K562 (cell line): ENCODE results near the gene POU1F1.

ENCODE experiments used
- CEBPG ChIP-seq, 3 experiments: fragments of 200-800 bp in 1 of 3; sonication (Bioruptor generic) in 1 of 3; sonication (generic) in 1 of 3; formaldehyde crosslinking in 1 of 3; IDR thresholded peaks in 2 of 3; conservative IDR thresholded peaks in 1 of 3; 2 replicates each; pipeline versions ENCODE4 v1.6.1 to v1.8.0; 2016 to 2022; ENCODE audit warnings: missing compliant biosample characterization in 2 of 3, missing genetic modification characterization in 2 of 3, mild to moderate bottlenecking in 1 of 3, missing genetic modification reagents in 1 of 3
- CHD2 ChIP-seq: IDR thresholded peaks from 2 replicates; pipeline ENCODE4 v1.6.1; 2011; ENCODE audit warnings: low read depth, low read length
- CTCF ChIP-seq, 3 experiments: IDR thresholded peaks in 2 of 3; conservative IDR thresholded peaks in 1 of 3; 2 replicates each; pipeline ENCODE4 v1.5.1; 2011 to 2012; ENCODE audit warnings: low read length in 3 of 3, mild to moderate bottlenecking in 3 of 3, control low read depth in 2 of 3, improper control_type of control experiment in 1 of 3, inconsistent platforms in 1 of 3, low read depth in 1 of 3, mixed read lengths in 1 of 3, moderate library complexity in 1 of 3; ENCODE audit not compliant: insufficient read depth in 2 of 3
- ELF4 ChIP-seq: fragments of 450-650 bp; formaldehyde crosslinking; IDR thresholded peaks from 2 replicates; pipeline ENCODE4 v1.4.0; 2022; ENCODE audit warnings: missing genetic modification characterization
- FOS ChIP-seq: IDR thresholded peaks from 3 replicates; pipeline ENCODE4 v1.6.1; 2011; ENCODE audit not compliant: insufficient read length; ENCODE audit errors: extremely low read depth
- HDAC2 ChIP-seq: fragments of 450-650 bp; IDR thresholded peaks from 2 replicates; pipeline ENCODE4 v1.6.1; 2016; ENCODE audit warnings: mild to moderate bottlenecking
- MEF2D ChIP-seq: conservative IDR thresholded peaks from 2 replicates; pipeline ENCODE4 v1.6.1; 2016; ENCODE audit warnings: low read depth, missing genetic modification characterization, missing compliant biosample characterization
- POLR3A ChIP-seq: IDR thresholded peaks from 2 replicates; pipeline ENCODE4 v1.6.1; 2011; ENCODE audit warnings: borderline replicate concordance, mild to moderate bottlenecking, moderate library complexity; ENCODE audit not compliant: insufficient read length, insufficient read depth; ENCODE audit errors: extremely low read depth
- SP2 ChIP-seq: IDR thresholded peaks from 2 replicates; pipeline ENCODE4 v1.6.1; 2011; ENCODE audit warnings: mild to moderate bottlenecking, low read depth, low read length, moderate library complexity; ENCODE audit not compliant: poor library complexity, severe bottlenecking; ENCODE audit errors: extremely low read depth
- ZBTB33 ChIP-seq: sonication (generic); formaldehyde crosslinking; IDR thresholded peaks from 2 replicates; pipeline ENCODE4 v1.8.1; 2023; ENCODE audit warnings: mild to moderate bottlenecking, missing genetic modification reagents
- ZNF12 ChIP-seq: sonication (generic); formaldehyde crosslinking; IDR thresholded peaks from 2 replicates; pipeline ENCODE4 v1.4.0; 2020; ENCODE audit warnings: mild to moderate bottlenecking, missing genetic modification reagents

GRCh38 chr3:87309601-87310000 lies 33.2 kb upstream of the POU1F1 start:
- TF ChIP-seq ZBTB33 (CRISPR knock-in tag) (no peak), POLR3A (no peak), CEBPG (CRISPR knock-in tag; IDR thresholded peaks at IDR 0.05) (no peak), CEBPG (tag; conservative IDR thresholded peaks at IDR 0.05 in 1 of 2, IDR thresholded peaks at IDR 0.05 in 1 of 2) (no peak), FOS (no peak), SP2 (no peak), CHD2 (no peak), CTCF (IDR thresholded peaks at IDR 0.05 in 2 of 3, conservative IDR thresholded peaks at IDR 0.05 in 1 of 3; ENCODE audit: insufficient read depth in 2 of 3, low read depth in 1 of 3, low read length in 3 of 3) (no peak), MEF2D (tag) (no peak), ELF4 (CRISPR knock-in tag) (no peak), HDAC2 (no peak), ZNF12 (no peak)
